ENCODE results near the gene CLSTN2. TPM values are rescaled to one million over a fixed set of nuclear protein-coding genes. Genes with fewer than 3 reads are reported as not detected.

Gene CLSTN2
- total and polyA plus RNA-seq, 2 of the 8 experiments (the other 6 are each of a cell fraction or from before 2014, with no cell fraction given): 0.39 to 0.52 TPM

DNA sequence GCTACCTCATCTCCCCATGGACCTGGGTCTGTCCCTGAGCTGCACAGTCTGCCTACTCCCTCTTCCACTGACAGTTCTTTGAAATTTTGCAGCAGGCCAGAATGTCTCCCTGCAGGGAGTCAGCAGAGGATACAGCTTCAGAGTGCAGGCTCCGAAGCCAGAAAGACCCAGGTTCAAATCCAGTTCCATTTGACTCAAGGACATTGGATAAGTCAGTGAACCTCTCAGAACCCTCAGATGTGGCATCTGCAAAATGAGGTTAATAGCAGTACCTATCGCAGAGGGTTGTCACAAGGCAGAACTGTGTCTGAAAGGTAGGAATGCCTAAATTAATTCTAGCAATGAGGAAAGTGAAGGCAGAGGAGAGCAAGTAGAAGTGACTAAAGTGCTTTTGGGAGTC, 498.4 kb downstream of the CLSTN2 start (continued):
- no peak for TF ChIP-seq CHD1 (IDR thresholded peaks at IDR 0.05; ENCODE audit: low read depth, low read length)

All from H1 (cell line).